Measurements from ENCODE around the gene CABCOCO1.

Gene CABCOCO1

DNA sequence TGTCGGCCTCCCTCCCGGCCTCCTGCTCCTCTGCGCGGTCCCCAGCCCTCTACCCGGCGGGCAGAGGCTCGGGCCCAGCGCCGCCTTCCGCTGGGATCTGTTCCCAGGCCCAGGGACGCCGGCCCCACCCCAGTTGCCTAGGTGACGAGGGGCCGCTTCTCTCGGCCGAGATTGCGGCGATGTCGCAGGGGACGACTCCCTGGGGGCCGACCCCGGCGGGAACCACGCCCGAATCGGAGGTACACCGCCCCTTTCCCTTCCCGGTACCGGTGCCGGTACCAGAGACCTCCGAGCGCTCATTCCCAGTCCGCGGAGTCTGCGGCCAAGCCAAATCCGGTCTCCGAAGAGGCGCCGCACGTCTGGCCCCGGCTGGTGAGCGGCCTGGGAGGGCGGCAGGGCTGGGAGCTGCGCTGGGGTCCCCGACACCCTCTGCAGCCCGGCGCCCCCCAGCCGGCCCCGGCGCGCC is at the start of gene CABCOCO1:
Gene CABCOCO1 (plus strand): TSS at position 136 of the 466 bp plus-strand sequence. CDS start 44 bp downstream, at position 180.
- H3K4me3 ChIP-seq (ENCODE audit: low read depth, low read length): peak within 1 kb of the TSS; percentile 45

DNA sequence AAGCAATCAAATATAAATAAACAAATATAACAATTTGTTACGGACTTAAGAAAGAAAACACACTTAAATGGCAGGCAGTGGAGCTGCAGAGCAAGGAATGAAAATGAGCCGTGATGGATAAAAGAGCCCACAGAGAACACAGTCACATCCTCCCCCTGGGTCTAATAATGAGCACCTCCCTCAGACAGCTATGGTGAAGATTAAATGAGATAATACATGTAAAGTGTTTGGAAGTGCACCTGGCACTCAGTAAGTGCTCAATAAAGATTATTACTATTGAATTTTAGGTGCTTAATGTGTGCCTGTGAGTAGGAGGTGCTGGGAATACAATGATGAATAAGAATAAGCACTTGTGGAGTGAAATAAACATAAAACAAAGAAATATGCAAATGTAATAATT is 49.1 kb upstream of the CABCOCO1 start:
- no peak overlapping the region for H3K4me3 ChIP-seq (ENCODE audit: low read depth, low read length)

DNA sequence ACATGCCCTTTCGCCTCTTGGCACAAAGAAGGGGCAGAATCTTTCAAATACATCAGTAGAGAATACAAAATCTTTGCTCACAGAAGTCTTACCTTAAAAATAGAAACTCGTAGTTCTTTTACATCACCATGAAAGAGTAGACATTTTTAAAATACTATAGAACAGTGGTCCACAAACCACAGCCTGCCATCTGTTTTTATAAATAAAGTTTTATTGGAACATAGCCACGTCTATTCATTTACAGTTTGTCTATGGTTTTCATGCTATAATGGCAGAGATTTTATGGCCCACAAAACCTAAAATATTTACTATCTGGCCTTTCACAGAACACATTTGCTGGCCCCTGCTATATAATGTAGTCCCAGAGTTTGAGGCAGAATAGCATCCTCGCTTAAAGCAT is 46.1 kb upstream of the CABCOCO1 start:
- H3K4me3 ChIP-seq (ENCODE audit: low read depth, low read length): no peak overlapping the region

DNA sequence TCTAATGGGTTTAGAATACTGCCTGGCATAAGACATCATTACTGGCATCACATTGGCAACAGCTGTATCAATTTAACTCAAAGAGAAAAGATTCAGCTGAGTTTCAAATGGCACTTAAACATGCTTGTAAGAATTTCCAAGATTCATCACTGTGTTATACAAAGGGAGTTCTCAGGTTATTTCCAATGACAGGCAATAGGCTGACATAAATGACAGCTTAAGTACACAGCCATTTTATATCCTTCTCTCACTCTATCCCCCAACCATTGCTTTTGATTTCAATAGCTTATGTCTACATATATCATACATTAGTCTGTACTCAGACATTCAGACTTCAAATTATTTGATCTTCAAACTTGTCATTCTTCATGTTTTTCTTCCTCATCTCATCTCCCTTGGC is 45.5 kb upstream of the CABCOCO1 start:
- H3K4me3 ChIP-seq (ENCODE audit: low read depth, low read length): no peak overlapping the region

GRCh38 chr10:61617586-61617985 is 45.1 kb upstream of the CABCOCO1 start:
- H3K4me3 ChIP-seq (ENCODE audit: low read depth, low read length): no peak overlapping the region

DNA sequence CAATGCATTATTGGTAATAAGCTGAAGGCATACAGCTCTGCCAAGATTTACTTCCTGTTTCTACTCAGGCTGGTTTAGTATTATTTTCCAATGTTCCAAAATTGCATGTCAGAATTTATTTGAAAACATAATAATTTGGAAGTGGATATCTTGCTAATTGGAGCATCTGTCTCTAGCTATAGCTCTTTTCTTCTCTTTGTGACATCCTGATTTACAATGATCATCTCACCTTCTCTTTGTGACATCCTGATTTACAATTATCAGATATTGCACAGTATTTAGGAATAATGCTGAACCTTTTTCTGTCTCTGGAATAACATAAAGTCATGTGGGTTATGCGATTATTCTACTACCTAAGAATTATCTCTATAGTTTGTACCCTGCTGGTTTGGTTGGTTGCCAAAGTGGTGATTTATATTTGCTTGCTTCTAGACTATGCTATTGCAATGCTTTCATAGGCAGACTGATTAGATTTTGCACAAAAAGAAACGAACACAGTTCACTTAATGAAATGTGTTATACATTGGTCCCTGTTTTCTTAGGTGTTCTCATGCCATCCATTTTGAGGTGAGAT is 44.3 kb upstream of the CABCOCO1 start:
- H3K4me3 ChIP-seq (ENCODE audit: low read depth, low read length): no peak overlapping the region

GRCh38 chr10:61620506-61620905 is 42.2 kb upstream of the CABCOCO1 start:
- H3K4me3 ChIP-seq (ENCODE audit: low read depth, low read length): no peak overlapping the region

- no peak overlapping the region for H3K4me3 ChIP-seq (ENCODE audit: low read depth, low read length)
These were observed 41.1 kb upstream of the CABCOCO1 start for GRCh38 chr10:61621605-61622051.

DNA sequence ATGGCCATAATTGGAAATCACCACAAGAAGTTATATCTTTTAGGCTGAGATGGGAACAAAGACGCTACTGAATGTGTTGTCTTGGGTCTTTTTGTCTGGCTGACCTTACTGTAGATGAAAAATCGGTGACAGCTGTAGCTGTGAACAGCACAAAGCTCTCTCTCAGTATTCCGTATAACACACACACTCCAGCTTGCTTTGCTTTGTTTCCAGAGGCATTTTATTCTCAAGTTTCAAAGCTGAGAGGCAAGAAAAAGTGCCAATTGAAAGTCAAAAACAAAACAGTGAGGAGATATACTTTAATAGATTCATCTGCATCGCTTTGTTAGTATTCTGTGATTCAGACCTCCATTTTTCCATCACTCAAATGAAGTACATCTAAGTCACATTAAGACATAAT is 39.6 kb upstream of the CABCOCO1 start:
- no peak overlapping the region for H3K4me3 ChIP-seq (ENCODE audit: low read depth, low read length)

- no peak overlapping the region for H3K4me3 ChIP-seq (ENCODE audit: low read depth, low read length)
These were observed 36.5 kb upstream of the CABCOCO1 start for GRCh38 chr10:61626209-61626608.

GRCh38 chr10:61627266-61627665 is 35.5 kb upstream of the CABCOCO1 start:
- H3K4me3 ChIP-seq (ENCODE audit: low read depth, low read length): no peak overlapping the region

GRCh38 chr10:61628151-61628874 is 34.4 kb upstream of the CABCOCO1 start:
- H3K4me3 ChIP-seq (ENCODE audit: low read depth, low read length): no peak overlapping the region

- H3K4me3 ChIP-seq (ENCODE audit: low read depth, low read length): no peak overlapping the region
These were observed 33.7 kb upstream of the CABCOCO1 start for GRCh38 chr10:61628875-61629513.

- H3K4me3 ChIP-seq (ENCODE audit: low read depth, low read length): no peak overlapping the region
These were observed 33.2 kb upstream of the CABCOCO1 start for GRCh38 chr10:61629576-61629975.

- no peak overlapping the region for H3K4me3 ChIP-seq (ENCODE audit: low read depth, low read length)
These were observed 30.6 kb upstream of the CABCOCO1 start for GRCh38 chr10:61632057-61632670.

DNA sequence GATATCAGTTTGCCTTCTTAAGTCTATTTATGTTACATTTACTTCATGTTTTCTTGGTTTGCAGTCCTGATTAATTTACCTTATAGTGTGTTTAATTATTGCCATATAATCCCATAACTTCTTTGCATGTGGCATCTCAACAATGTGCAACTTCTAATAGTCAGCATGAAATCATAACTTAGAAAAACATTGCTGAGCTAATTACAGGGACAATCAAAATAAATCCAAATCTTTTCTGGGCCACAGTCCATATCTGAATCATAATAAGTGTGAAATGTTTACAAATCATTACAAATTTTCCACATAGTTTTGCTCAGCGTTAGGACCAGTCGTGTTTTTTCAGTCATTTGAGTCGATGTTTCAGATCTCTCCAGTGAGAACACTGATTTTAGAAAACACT is 29.1 kb upstream of the CABCOCO1 start:
- no peak overlapping the region for H3K4me3 ChIP-seq (ENCODE audit: low read depth, low read length)

- no peak overlapping the region for H3K4me3 ChIP-seq (ENCODE audit: low read depth, low read length)
These were observed 28.0 kb upstream of the CABCOCO1 start for GRCh38 chr10:61634746-61635145.

DNA sequence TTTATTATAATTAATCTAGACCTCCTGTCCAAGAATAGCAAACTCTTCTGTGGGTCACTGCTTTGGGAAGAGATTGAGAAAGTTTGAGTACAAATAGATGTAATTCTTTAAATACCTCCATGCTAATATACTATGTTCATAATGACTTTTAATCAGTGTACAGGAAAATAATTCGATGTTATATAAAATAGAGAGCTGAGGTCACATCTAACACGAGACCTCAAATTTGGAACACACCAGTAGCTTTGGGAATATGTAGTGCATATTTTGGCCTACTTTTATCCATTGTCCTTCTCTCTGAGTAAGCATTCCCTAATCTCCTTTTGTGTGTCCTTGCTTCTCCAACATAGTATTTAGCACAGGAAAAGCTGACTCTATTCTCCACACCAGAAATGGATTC is 27.3 kb upstream of the CABCOCO1 start:
- no peak overlapping the region for H3K4me3 ChIP-seq (ENCODE audit: low read depth, low read length)

DNA sequence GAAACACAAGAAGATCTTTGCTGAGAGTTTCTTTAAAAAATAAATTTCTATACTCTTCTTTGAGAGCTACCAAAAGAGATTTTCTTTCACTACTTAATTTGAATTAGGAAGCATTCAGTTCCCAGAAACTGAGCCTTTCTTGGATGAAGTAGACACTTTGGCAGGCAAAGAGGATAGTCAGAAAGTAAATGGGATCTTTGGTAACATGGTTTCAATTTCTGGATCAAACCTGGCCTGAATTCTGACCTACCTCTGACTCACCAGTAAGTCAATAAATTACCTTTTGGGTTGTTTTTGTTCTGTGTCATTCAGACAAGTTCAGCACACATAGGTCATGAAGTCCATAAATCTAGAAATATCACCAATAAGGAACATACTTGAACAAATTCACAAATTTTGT is 26.8 kb upstream of the CABCOCO1 start:
- H3K4me3 ChIP-seq (ENCODE audit: low read depth, low read length): no peak overlapping the region

GRCh38 chr10:61639952-61640351 is 22.8 kb upstream of the CABCOCO1 start:
- no peak overlapping the region for H3K4me3 ChIP-seq (ENCODE audit: low read depth, low read length)

DNA sequence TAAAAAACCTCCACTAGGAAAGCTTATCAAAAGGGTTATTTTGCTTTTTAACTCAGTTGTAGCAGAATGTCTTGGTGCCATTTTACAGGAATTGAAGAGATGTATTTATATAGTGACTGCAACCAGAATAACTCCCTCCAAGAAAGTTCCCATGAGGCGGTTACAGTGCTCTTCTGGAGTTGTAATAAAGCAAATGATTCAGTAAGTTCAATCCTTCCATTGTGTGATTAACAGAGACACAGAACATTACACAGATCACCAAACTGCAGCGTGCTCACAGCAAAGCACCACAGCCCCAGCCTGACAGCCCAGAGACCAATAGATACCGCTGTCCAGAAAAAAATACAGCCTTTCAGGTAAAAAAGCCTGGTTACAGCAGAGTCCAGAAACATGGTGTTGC is 21.9 kb upstream of the CABCOCO1 start:
- no peak overlapping the region for H3K4me3 ChIP-seq (ENCODE audit: low read depth, low read length)

DNA sequence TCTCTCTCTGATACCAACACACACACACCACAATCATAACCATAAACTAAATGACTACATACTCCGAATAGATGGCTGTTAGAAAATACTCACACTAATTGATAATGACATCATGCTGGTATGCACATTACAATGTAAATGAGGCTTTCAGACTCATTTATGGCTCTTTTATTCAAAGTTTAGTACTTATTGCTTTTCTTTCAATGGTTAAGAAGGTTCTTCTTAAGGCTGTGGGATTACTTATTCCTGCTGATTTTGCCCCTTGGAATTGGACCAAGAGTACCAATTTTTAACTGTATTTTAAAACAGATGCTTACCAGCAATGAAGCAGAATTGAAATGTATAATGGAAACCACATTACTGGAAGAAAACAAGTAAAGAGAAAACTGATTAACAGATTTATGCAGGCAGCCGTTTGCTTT is 20.6 kb upstream of the CABCOCO1 start:
- no peak overlapping the region for H3K4me3 ChIP-seq (ENCODE audit: low read depth, low read length)
